HG02981 (cell line): Measurements from ENCODE around the gene MYF5.
"Not testable (repeated sequence)": the region's sequence is repeated elsewhere in the genome, so short reads cannot be mapped to it uniquely, and the experiment has no call there.

Experiments used
- ATAC-seq: cut with Tn5 transposase; IDR thresholded peaks from one replicate; pipeline ENCODE4 v1.9.1; 2021; ENCODE audit warnings: mild to moderate bottlenecking, moderate library complexity; ENCODE audit not compliant: unreplicated experiment

Gene MYF5

GRCh38 chr12:80716696-80717469, at the start of gene MYF5:
MYF5 (plus strand) TSS chr12:80716912; CDS start chr12:80717064, 152 bp downstream.
- ATAC-seq = no peak

GRCh38 chr12:80670214-80670613, 46.5 kb upstream of the MYF5 start:
- no peak for ATAC-seq

DNA sequence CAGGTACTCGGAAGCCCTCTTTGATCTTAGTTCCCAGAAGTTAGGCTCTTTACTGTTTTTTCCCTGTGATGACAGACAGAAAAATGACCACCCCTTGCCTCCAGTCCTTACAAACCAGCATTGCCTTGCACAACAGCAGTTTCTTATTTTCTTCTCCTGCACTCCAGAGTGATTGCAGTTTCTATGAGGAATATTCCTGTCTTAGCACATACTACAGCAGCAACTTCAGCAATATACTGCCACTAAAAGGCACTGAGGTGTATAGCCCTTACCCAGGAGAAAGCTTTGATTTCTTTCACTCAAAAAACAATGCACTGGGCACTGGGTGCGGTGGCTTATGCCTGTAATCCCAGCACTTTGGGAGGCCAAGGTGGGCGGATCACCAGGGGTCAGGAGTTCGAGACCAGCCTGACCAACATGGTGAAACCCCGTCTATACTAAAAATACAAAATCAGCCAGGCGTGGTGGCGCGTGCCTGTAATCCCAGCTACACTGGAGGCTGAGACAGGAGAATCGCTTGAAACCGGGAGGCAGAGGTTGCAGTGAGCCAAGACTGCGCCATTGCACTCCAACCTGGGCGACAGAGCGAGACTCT, 40.6 kb upstream of the MYF5 start:
- not testable (repeated sequence) for ATAC-seq

DNA sequence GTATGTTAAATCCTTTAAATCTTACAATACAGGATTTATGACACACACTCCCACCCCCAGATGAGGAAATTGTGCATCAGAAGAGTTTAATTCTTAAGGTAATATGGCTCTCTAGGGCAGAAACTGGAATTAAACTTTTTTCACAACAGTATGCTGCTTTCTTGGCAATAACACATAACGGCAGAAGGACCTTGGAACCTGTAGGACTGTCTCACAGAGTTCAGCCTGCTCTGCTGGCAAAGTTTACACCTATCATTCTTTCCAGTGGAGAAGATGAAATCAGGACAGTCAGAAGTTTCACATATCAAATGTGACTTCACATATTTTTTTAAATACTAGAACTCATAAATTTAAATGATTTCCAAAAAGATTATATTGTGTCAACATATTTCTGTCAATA, 39.9 kb upstream of the MYF5 start:
- no peak for ATAC-seq

GRCh38 chr12:80677994-80678393, 38.7 kb upstream of the MYF5 start:
- no peak for ATAC-seq

- no peak for ATAC-seq
These were observed 37.2 kb upstream of the MYF5 start for GRCh38 chr12:80679346-80680131.

DNA sequence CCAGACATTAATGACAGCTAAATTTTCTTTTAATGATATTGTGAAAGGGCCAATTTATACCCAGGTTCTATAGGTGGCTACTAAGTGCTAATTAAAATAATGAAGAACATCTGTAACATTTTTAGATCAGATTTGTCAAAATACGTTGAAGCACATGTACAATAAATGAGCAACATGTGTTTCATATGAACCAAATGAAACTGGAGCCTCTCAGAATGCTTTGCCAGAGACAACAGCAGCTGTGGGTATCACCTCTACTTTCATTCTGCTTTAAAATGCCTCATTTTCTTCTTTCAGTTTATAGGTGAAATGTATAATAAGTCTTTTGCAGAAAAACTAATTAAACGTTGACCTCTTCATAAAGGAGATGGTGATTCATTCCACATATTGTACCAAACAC, 35.4 kb upstream of the MYF5 start:
- ATAC-seq = no peak

DNA sequence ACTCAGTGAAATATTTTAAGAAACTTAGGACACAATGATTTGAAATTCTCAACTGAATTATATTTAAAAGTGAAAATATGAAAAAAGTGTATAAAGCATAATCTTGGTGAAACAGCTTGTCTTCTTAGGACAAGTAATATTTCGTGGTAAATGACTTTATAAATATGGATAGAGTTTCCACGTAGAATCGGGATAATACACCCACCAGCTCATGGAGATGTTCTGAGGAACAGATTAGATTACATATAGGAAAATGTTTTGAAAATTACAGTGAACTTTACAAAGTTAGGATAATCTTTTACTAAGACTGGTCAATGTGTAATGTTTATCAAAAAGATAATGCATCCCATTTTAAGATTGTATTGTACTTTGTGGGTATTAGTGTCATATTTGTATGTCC, 34.9 kb upstream of the MYF5 start:
- ATAC-seq = no peak

GRCh38 chr12:80684077-80684495, 32.6 kb upstream of the MYF5 start:
- ATAC-seq = no peak

DNA sequence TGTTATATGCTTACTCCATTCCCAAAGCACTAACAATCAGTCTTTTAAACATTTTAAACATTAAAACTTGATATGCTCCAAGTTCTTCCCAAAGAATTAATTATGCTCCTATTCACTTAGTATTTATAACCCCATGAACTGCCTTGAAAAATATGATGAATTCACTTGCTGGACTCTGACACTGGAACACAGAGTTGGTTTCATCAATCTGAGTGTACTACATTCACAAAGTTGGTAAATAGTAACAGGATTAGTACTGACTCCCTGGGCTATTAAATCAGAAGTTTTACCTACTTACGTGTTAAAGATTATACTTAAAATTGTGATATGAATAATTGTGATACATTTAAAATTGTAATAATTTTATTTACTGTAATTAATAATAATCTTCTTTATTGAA, 26.6 kb upstream of the MYF5 start:
- no peak for ATAC-seq

DNA sequence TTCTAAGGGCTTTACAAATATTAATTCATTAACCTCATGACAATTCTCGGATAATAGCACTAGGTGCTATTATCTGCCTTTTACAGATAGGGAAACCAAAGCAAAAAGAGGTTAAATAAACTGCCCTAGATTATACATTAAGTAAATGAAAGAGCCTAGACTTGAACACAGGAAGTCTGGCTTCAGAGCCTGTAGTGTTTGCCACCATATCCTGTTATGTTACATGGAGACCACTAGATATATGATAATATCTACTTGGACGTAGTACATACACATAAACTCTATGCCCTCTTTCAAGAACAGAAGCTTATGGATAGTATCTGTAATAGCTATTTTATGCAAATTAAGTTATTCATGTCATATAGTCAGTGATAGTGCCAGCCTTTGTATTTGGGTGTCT, 26.2 kb upstream of the MYF5 start:
- no peak for ATAC-seq

DNA sequence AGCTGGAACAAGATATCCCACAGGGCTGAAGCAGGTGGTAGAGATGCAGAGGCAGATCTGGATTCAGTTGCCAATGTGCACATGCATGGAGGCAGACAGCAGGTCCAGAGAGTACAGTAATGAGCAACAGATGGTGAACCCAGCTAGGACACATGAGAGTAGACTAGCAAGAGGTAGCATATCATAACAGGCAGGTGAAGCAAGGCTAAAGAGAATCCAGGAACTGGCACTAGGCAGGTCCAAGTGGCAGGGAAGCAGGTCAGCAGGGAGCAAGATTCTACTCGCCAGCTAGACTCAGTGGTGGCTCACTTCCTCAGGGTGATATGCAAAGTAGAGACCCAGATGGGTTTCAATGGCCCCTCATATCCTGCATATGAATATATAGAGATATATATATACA, 24.6 kb upstream of the MYF5 start:
- no peak for ATAC-seq

GRCh38 chr12:80697270-80697887, 19.3 kb upstream of the MYF5 start:
- ATAC-seq = no peak

DNA sequence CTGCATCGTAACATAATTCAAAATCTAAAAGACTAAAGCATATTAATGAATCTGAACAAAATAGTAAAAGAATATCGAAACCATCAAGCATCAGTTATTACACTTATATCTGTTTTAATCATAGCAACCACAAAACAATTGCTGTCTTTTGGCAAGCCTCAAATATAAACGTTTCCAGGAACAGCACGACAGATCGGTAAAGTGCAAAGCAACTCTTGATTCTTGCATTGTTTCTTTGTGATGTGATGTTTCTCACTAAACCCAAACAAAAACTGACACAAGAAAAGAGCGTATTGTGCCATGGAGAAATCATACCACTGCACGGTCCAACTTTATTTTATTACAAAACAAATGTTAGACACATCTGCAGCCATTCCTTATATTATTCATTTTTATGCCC, 18.5 kb upstream of the MYF5 start:
- no peak for ATAC-seq

DNA sequence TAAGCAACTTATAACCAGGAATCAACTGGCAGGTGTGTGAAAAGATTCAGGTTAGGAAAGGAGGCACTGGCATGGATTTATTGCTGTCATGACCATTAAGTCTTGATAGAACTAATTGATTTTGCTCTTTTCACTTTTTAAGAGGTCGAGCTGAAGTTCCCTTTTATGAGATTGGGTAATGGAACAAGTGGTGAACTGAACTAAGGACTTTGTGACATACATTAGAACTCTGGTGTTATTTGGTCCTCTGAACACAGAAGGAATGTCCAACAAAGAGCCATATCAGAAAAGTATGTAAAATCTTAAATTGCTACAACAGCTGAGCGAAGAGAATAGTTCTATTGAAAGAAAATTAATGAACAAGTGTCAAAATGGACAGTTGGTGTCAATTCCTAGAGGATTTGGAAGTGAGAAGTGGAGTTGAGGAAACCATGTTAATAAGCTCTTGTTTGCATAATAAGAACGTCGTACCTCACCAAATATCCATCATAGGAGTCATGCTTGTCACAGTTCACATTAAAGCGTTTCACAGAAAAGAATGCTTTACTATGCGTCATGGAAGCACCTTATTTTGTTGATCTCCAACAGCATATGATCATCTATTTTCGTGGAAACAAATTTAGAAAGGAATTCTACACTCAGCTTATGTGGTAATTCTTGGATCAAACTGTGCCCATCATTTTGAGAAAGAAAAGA, 17.7 kb upstream of the MYF5 start:
- ATAC-seq = no peak

GRCh38 chr12:80700327-80700726, 16.4 kb upstream of the MYF5 start:
- no peak for ATAC-seq

GRCh38 chr12:80701388-80701787, 15.3 kb upstream of the MYF5 start:
- no peak for ATAC-seq

DNA sequence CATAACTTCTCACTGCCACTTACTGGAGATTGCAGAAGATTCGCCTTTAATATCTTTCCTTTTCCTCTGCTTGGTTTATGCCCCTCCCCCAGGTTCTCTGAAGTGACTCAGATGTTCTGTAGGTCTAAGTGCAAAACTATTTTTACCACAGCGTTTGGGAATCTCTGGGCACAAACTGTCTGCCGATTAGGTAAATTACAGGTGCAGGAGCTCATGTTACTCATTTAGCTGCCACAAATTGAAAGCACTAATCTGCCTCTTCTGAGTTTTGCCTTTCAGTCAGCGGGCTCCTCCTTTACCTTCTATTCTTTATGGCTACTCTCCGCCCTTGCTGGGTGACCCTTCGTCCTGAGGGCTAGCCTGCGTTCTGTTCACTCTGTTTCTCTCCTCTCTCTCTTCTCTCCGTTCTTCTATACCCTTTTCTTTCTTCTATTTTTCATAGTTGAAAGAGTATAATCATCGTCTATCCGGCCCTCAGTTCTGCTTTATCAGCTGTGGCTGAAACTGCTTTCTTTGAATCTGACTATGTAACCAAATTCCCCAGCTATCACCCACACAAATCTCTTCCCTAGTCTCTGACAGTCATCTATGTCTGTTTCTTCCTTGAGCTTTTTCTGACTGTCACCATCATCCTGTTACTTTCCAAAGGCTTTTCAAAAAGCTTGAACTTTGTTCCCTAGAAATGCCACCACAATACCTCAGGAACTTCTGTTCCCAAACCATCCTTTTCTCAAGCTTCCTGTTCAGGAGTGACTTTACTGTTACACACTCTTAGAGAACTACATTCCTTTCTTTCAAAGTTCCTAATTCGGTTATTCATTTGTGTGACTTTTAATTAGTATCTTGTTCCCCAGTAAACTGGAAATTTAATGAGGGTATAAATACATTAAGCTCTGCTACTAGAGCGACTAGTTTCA, 13.6 kb upstream of the MYF5 start:
- no peak for ATAC-seq

DNA sequence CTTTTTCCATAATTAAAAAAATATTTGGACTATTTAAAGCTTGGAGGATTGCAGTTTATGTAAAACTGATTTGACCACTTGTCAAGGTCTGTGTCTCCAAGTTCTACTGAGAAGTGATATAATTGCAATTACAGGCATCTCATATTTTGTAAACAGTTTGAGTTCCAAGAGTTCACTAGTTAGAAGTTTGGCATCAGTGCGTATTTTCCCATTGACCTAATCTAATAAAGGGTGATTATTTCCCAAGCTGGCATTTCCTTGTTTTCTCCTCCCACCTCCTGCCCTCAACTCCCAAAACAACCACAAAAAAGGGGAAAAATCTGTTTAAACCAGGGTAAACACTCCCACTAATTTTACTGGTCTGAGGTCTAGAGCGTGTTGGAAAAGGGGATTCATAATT, 12.3 kb upstream of the MYF5 start:
- no peak for ATAC-seq
